Measurements from ENCODE around the gene OLA1.

- TF ChIP-seq SPI1 (IDR thresholded peaks at IDR 0.05; ENCODE audit: borderline replicate concordance, low read depth) (no peak), CTCF (IDR thresholded peaks at IDR 0.05; ENCODE audit: insufficient read depth, low read length) (no peak), REST (IDR thresholded peaks at IDR 0.05; ENCODE audit: insufficient replicate concordance, low read depth) (no peak), GABPA (IDR thresholded peaks at IDR 0.05; ENCODE audit: low read depth) (no peak)
Observed at GRCh38 chr2:174117951-174118930, 130.1 kb downstream of the OLA1 start.
